Measurements from ENCODE around the gene C3.

DNA sequence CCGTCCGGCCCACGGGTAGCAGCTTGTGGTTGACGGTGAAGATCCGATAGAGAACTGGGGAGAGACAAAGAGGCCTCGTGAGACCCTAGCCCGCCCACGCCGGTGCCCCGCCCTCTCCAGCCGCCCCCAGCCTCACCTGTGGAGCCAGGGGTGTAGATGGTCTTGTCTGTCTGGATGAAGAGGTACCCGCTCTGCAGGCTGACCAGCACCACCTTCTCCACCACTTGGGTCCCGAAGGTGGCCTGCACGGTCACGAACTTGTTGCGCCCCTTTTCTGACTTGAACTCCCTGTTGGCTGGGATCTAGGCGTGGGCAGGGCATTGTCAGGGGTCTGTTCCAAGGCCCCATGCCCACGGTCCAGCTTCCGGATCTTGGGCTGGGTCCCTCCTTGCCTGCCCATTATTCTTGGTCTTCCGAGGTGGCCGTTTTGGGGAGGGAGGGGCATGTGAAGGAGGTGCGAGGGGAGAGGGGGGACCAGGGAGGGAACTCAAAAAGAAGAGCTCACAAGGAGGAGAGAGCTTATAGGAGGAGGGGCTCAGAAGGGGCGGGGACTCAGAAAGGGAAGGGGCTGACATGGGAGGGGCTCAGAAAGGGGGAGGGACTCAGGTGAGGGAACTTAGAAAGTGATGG is 2.2 kb downstream of the C3 start:
- TF ChIP-seq, protein P1, sequence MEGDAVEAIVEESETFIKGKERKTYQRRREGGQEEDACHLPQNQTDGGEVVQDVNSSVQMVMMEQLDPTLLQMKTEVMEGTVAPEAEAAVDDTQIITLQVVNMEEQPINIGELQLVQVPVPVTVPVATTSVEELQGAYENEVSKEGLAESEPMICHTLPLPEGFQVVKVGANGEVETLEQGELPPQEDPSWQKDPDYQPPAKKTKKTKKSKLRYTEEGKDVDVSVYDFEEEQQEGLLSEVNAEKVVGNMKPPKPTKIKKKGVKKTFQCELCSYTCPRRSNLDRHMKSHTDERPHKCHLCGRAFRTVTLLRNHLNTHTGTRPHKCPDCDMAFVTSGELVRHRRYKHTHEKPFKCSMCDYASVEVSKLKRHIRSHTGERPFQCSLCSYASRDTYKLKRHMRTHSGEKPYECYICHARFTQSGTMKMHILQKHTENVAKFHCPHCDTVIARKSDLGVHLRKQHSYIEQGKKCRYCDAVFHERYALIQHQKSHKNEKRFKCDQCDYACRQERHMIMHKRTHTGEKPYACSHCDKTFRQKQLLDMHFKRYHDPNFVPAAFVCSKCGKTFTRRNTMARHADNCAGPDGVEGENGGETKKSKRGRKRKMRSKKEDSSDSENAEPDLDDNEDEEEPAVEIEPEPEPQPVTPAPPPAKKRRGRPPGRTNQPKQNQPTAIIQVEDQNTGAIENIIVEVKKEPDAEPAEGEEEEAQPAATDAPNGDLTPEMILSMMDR (IDR thresholded peaks at IDR 0.05; ENCODE audit: low read depth, low read length): no peak
- TF ChIP-seq EZH2phosphoT487 (IDR thresholded peaks at IDR 0.05; ENCODE audit: low read depth): no peak
